ENCODE measurements around the gene ZFAND2B. TPM values are rescaled to one million over a fixed set of nuclear protein-coding genes. Genes with fewer than 3 reads are reported as not detected.

ZFAND2B gene
- total and polyA plus RNA-seq, 12 donors: 24.7 to 156 (median 34.9) TPM

DNA sequence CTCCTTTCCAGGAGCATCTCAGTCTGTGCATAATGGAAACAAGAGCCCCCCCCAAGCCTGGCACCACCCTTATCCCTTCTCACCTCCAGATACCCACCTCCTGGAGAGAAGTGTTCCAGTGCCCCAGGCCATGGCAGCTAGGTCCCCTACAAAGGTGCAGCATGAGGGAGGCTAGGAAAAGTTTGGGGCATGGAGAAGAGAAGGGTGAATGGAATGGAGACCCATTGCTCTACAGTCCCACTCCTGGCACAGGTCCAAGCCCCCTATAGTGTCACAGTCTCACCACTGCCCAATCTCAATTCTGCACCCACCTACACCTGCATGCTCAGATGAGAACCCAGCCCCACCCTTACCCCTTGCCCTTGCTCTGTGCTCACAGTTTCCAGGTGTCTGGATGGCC, 37.6 kb upstream of the ZFAND2B start:
- H3K36me3 ChIP-seq (replicated peaks in 1 of 2): peaks cover 0 to 19% of the 10 kb centered on the region in 2 donors
- H3K27me3 ChIP-seq: no peaks in the 10 kb centered on the region
- no peaks in the 10 kb centered on the region for H3K9me3 ChIP-seq (replicated peaks in 1 of 3)
- TF ChIP-seq POLR2A (IDR thresholded peaks at IDR 0.05): no peak
- TF ChIP-seq, protein P1, sequence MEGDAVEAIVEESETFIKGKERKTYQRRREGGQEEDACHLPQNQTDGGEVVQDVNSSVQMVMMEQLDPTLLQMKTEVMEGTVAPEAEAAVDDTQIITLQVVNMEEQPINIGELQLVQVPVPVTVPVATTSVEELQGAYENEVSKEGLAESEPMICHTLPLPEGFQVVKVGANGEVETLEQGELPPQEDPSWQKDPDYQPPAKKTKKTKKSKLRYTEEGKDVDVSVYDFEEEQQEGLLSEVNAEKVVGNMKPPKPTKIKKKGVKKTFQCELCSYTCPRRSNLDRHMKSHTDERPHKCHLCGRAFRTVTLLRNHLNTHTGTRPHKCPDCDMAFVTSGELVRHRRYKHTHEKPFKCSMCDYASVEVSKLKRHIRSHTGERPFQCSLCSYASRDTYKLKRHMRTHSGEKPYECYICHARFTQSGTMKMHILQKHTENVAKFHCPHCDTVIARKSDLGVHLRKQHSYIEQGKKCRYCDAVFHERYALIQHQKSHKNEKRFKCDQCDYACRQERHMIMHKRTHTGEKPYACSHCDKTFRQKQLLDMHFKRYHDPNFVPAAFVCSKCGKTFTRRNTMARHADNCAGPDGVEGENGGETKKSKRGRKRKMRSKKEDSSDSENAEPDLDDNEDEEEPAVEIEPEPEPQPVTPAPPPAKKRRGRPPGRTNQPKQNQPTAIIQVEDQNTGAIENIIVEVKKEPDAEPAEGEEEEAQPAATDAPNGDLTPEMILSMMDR (IDR thresholded peaks at IDR 0.05): no peak
- DNase-seq: peak in 2 of 7 donors; percentile 26 to 51
- intact Hi-C loops (cut with DNase I): loop anchor here in 1 of 2 donors (10.0 kb wide), 1 partner anchor 46 kb away; the partner anchor contains the start of gene ABCB6
- no peak overlapping the region for H3K4me3 ChIP-seq
- H3K27ac ChIP-seq: no peak overlapping the region
- H3K4me1 ChIP-seq (replicated peaks in 1 of 2): peaks cover 0 to 11% of the 10 kb centered on the region in 2 donors

- peak within 1 kb of the TSS in 3 of 5 donors; percentile 62 to 85 (median 75) for H3K27ac ChIP-seq
- DNase-seq: no peak
These were observed 36.5 kb upstream of the ZFAND2B start, which contains the start of gene SLC23A3 for GRCh38 chr2:219169930-219170654. Gene SLC23A3, minus strand, starts transcription at chr2:219170029. Its CDS starts 45 bp downstream, at chr2:219169984.

DNA sequence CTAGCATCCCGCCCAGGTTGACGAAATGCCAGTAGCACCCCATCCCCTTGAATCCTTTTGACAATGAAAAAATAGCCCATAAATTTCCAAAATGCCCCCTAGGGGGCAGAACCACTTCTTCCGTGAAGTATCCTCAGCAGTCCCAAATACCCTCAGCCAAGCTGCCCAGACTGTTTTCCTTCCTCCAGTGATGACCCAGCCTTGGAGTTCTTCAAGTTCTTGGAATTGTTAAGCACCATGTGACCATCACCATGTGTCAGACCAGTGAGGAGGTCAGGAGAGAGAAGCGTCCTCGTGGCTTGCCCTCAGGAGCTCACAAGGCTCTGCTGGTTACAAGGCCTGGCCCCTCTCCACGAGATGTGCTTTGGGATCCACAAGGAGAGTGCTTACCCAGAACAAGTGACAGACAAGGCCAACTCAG, 35.3 kb upstream of the ZFAND2B start:
- Histone ChIP-seq H3K9me3 (replicated peaks in 1 of 3) (no peaks in the 10 kb centered on the region), H3K27ac (peak overlapping the region in 4 of 5 donors; percentile 62 to 85 (median 70)), H3K4me1 (replicated peaks in 1 of 2) (peaks cover 7 to 22% of the 10 kb centered on the region in 2 donors), H3K36me3 (replicated peaks in 1 of 2) (peaks cover 0 to 37% of the 10 kb centered on the region in 2 donors), H3K4me3 (no peak overlapping the region), H3K27me3 (no peaks in the 10 kb centered on the region)
- peak in 1 of 2 donors; percentile 53 for TF ChIP-seq POLR2A (IDR thresholded peaks at IDR 0.05)
- TF ChIP-seq, protein P1 (IDR thresholded peaks at IDR 0.05): peak; percentile 55 to 69 (median 62)
- 27 to 33% (median 30%) methylated on average over 3 to 6 of the region's 6 CpGs for WGBS, 4 donors
- intact Hi-C loops (cut with DNase I): loop anchor here in 1 of 2 donors (5.0 kb wide), 1 partner anchor 41 kb away; no protein-coding TSS in a partner anchor
- peak; percentile 61 to 89 (median 83) for DNase-seq

More at GRCh38 chr2:219169930-219170654, 36.5 kb upstream of the ZFAND2B start, which contains the start of gene SLC23A3:
- H3K27me3 ChIP-seq: no peaks in the 10 kb centered on the region
- no peak within 1 kb of the TSS for H3K4me3 ChIP-seq
- H3K4me1 ChIP-seq (replicated peaks in 1 of 2): peaks cover 0 to 11% of the 10 kb centered on the region in 2 donors
- intact Hi-C loops (cut with DNase I): loop anchor here (5.0 to 10.0 kb wide), 2 partner anchors 42 to 45 kb away; partner anchors contain the start of gene ABCB6 (in 1 of the 2)
- no peaks in the 10 kb centered on the region for H3K9me3 ChIP-seq (replicated peaks in 1 of 3)
- 86 to 90% (median 89%) methylated on average over 10 of the region's 10 CpGs for WGBS, 4 donors
- H3K36me3 ChIP-seq (replicated peaks in 1 of 2): peaks cover 0 to 31% of the 10 kb centered on the region in 2 donors
- TF ChIP-seq, protein P1 (IDR thresholded peaks at IDR 0.05): no peak
- no peak for TF ChIP-seq POLR2A (IDR thresholded peaks at IDR 0.05)
